Measurements from ENCODE around the gene FZD1. TPM values are rescaled to one million over a fixed set of nuclear protein-coding genes. Genes with fewer than 3 reads are reported as not detected.
A peak's percentile ranks its signal among the peaks of the same experiment; 100 is the strongest.

Gene FZD1
- polyA plus RNA-seq, 1 donor from 2014 or later, result 2.9 TPM

- H3K9ac ChIP-seq (ENCODE audit: low read length), result peak overlapping the region; percentile 52
Observed at GRCh38 chr7:91265693-91266066, 1.4 kb downstream of the FZD1 start.

GRCh38 chr7:91266067-91266688 is 1.9 kb downstream of the FZD1 start:
- Histone ChIP-seq H3K9ac (ENCODE audit: low read length) (no peak overlapping the region), H4K20me1 (ENCODE audit: insufficient read depth) (no peaks in the 10 kb centered on the region), H3K9me3 (ENCODE audit: low read length) (no peaks in the 10 kb centered on the region), H2AFZ (ENCODE audit: low read depth, low read length) (no peak overlapping the region), H3K36me3 (ENCODE audit: insufficient read depth, low read length) (no peaks in the 10 kb centered on the region), H3K9me2 (ENCODE audit: insufficient read depth, low read length) (no peaks in the 10 kb centered on the region), H3F3A (ENCODE audit: insufficient read depth, low read length, poor library complexity, severe bottlenecking) (no peaks in the 10 kb centered on the region), H3K27me3 (ENCODE audit: insufficient read depth, low read depth, low read length) (peaks cover 44% of the 10 kb centered on the region), H3K4me3 (ENCODE audit: low read length) (peak overlapping the region; percentile 77), H3K4me2 (ENCODE audit: low read length) (peak overlapping the region; percentile 59), H3K79me2 (replicated peaks; ENCODE audit: insufficient read depth, low read length) (peaks cover 27% of the 10 kb centered on the region), H3K27ac (ENCODE audit: low read length) (no peak overlapping the region)
- no peak for TF ChIP-seq CTCF (IDR thresholded peaks at IDR 0.05; ENCODE audit: poor library complexity, severe bottlenecking)
- no peak for TF ChIP-seq RAD21 (conservative IDR thresholded peaks at IDR 0.05)
- no peak for TF ChIP-seq TAF1 (IDR thresholded peaks at IDR 0.05; ENCODE audit: low read depth)
- no peak for TF ChIP-seq MXI1 (conservative IDR thresholded peaks at IDR 0.05; ENCODE audit: poor library complexity, severe bottlenecking)
- no peak for TF ChIP-seq REST (IDR thresholded peaks at IDR 0.05; ENCODE audit: borderline replicate concordance)
- no peak for TF ChIP-seq EP300 (conservative IDR thresholded peaks at IDR 0.05; ENCODE audit: poor library complexity, severe bottlenecking)

More at GRCh38 chr7:91265693-91266066, 1.4 kb downstream of the FZD1 start:
- H4K20me1 ChIP-seq (ENCODE audit: insufficient read depth), result no peaks in the 10 kb centered on the region
- no peak overlapping the region for H3K27ac ChIP-seq (ENCODE audit: low read length)
- no peaks in the 10 kb centered on the region for H3K9me2 ChIP-seq (ENCODE audit: insufficient read depth, low read length)
- H3K4me3 ChIP-seq (ENCODE audit: low read length), result peak overlapping the region; percentile 77
- no peak for TF ChIP-seq SMC3 (conservative IDR thresholded peaks at IDR 0.05; ENCODE audit: poor library complexity)
- TF ChIP-seq MXI1 (conservative IDR thresholded peaks at IDR 0.05; ENCODE audit: poor library complexity, severe bottlenecking), result no peak
- TF ChIP-seq POLR2AphosphoS5 (IDR thresholded peaks at IDR 0.05), result no peak
- TF ChIP-seq EP300 (conservative IDR thresholded peaks at IDR 0.05; ENCODE audit: poor library complexity, severe bottlenecking), result no peak
- no peak for TF ChIP-seq CTCF (IDR thresholded peaks at IDR 0.05; ENCODE audit: poor library complexity, severe bottlenecking)
- no peak for TF ChIP-seq REST (IDR thresholded peaks at IDR 0.05; ENCODE audit: borderline replicate concordance)
- no peak for TF ChIP-seq TAF1 (IDR thresholded peaks at IDR 0.05; ENCODE audit: low read depth)
- TF ChIP-seq EZH2 (IDR thresholded peaks at IDR 0.05; ENCODE audit: borderline replicate concordance, insufficient read depth, low read length, poor library complexity, severe bottlenecking), result no peak
- H3F3A ChIP-seq (ENCODE audit: insufficient read depth, low read length, poor library complexity, severe bottlenecking), result no peaks in the 10 kb centered on the region
- no peaks in the 10 kb centered on the region for H3K9me3 ChIP-seq (ENCODE audit: low read length)
- H3K4me2 ChIP-seq (ENCODE audit: low read length), result peak overlapping the region; percentile 59
- H3K27me3 ChIP-seq (ENCODE audit: insufficient read depth, low read depth, low read length), result peaks cover 44% of the 10 kb centered on the region
- H2AFZ ChIP-seq (ENCODE audit: low read depth, low read length), result no peak overlapping the region
- peaks cover 27% of the 10 kb centered on the region for H3K79me2 ChIP-seq (replicated peaks; ENCODE audit: insufficient read depth, low read length)
- no peaks in the 10 kb centered on the region for H3K36me3 ChIP-seq (ENCODE audit: insufficient read depth, low read length)

All from neural cell (in vitro differentiated cells).